ENCODE measurements around the gene PMM1. TPM values are rescaled to one million over a fixed set of nuclear protein-coding genes. Genes with fewer than 3 reads are reported as not detected.

Gene PMM1
- total and polyA plus RNA-seq, 5 experiments from 2014 or later: 29.9 to 32.8 (median 32.3) TPM

DNA sequence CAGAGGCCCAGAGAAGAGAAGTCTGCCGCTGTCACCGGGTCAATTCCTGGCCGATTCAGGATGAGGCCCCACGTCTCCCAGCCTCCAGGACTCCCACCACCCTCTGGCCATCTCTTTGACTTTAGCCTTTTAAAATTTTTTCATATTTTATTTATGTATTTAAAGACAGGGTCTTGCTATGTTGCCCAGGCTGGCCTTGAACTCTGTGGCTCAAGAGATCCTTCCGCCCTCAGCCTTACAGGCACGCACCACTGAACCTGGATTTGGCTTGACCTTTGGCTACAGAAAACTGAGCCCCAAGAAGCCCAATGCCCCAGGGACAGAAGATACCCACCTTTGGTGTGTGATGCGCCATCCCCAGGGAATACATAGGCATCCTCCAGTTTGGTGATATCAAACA, 49.3 kb downstream of the PMM1 start:
- DNase-seq: no peak
- Mint-ChIP-seq H3K9me3 (no peaks in the 10 kb centered on the region), H3K36me3 (peaks cover 0 to 24% (median 0%) of the 10 kb centered on the region in 3 donors), H3K4me3 (peak overlapping the region in 1 of 10 donors; percentile 19), H3K4me1 (peaks cover 23 to 55% (median 50%) of the 10 kb centered on the region in 4 donors), H3K27me3 (no peaks in the 10 kb centered on the region), H3K27ac (peak overlapping the region in 4 of 10 donors; percentile 32 to 67 (median 48))
- POLR2A ChIA-PET: interaction anchor here (0.6 kb wide), 1 partner anchor 135 kb away, joined by 3 read pairs; no protein-coding TSS in a partner anchor
- ATAC-seq: no peak

DNA sequence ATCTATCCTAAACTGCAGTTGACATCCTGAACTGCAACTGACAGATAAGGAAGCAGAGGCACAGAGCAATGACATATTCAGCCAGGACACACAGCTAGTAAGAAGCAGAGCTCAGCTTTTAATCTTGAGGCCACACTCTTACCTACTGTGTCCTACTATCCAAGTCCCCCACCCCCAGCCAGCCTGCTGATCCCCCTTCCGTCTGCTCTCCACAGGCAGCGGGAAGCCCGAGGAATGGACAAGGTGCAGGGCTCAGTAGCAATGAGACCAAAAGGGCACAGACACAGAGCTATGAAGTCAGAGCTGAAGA, 49.7 kb downstream of the PMM1 start:
- ATAC-seq (no peak), DNase-seq (no peak)
- Mint-ChIP-seq H3K27ac (peak overlapping the region in 5 of 10 donors; percentile 37 to 85 (median 61)), H3K9me3 (no peaks in the 10 kb centered on the region), H3K4me1 (peaks cover 22 to 55% (median 48%) of the 10 kb centered on the region in 4 donors), H3K36me3 (peaks cover 0 to 27% (median 0%) of the 10 kb centered on the region in 3 donors), H3K4me3 (no peak overlapping the region), H3K27me3 (no peaks in the 10 kb centered on the region)
- POLR2A ChIA-PET: interaction anchor here (0.6 kb wide), 1 partner anchor 134 kb away, joined by 3 read pairs; no protein-coding TSS in a partner anchor

DNA sequence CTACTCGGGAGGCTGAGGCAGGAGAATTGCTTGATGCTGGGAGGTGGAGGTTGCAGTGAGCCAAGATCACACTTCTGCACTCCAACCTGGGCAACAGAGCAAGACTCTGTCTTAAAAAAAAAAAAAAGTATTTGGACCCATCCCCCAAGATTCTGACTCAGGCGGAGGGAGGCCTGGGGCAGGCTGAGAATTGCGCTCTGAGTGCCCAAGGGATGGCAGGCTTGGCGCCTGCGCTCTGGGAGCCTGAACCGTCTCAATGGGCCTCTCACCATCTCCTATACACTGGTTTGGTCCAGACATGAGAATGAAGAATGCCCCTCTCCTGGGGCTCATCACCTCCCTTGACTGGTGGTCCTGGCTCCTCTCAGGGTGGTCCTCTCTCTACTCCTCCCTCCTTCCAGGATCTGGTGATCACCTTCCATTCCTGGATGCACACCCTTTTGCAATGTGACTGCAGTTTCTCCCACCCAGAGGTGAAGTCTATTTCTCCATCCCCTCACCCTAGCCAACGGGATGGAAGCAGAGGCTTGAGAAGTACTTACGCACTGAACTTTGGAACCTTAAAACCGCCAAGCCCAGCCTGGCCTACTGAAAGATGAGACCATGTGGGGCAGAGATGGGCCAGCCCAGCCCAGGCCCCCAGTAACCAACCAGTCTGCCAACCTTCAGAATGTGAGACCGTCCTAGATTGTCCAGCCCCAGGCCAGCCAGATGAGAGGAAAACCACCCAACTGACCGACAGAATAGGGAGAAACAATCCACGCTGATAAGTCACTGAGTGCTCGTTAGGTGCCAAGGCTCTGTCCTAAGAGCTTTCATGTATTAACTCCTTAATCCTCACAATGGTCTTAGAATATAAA, 50.3 kb downstream of the PMM1 start:
- Mint-ChIP-seq H3K4me3 (no peak overlapping the region), H3K27ac (peak overlapping the region in 5 of 10 donors; percentile 35 to 61 (median 47))
- no peak for DNase-seq

DNA sequence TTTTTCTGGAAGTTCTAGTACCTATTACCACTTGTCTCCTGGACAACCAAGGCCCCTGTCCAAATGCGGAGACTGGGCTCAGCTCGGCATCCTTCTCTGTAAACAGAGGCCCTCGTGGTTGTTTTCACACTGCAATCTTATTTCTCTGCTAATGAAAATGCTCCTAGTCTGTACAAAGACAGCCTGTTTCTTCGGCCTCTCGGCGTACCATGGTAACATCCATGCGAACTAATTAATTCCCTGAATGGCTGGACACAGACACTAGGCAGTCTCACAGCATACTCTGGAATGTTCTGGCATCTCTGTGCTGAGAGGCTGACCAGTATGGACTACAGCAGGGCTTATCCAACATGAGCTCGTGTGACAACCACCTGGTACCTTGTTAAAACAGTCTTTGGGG, 51.1 kb downstream of the PMM1 start:
- Mint-ChIP-seq H3K4me3 (no peak overlapping the region), H3K4me1 (peaks cover 15 to 46% (median 37%) of the 10 kb centered on the region in 4 donors)
- POLR2A ChIA-PET: interaction anchor here (1.1 kb wide), 1 partner anchor 51 kb away, joined by 3 read pairs; the partner anchor contains the start of gene PMM1

More for the DNA sequence above, 50.3 kb downstream of the PMM1 start:
- peaks cover 0 to 33% (median 0%) of the 10 kb centered on the region in 3 donors for H3K36me3 Mint-ChIP-seq
- peaks cover 17 to 50% (median 43%) of the 10 kb centered on the region in 4 donors for H3K4me1 Mint-ChIP-seq
- POLR2A ChIA-PET: no interaction called here
- no peaks in the 10 kb centered on the region for H3K27me3 Mint-ChIP-seq
- ATAC-seq: no peak
- no peaks in the 10 kb centered on the region for H3K9me3 Mint-ChIP-seq

DNA sequence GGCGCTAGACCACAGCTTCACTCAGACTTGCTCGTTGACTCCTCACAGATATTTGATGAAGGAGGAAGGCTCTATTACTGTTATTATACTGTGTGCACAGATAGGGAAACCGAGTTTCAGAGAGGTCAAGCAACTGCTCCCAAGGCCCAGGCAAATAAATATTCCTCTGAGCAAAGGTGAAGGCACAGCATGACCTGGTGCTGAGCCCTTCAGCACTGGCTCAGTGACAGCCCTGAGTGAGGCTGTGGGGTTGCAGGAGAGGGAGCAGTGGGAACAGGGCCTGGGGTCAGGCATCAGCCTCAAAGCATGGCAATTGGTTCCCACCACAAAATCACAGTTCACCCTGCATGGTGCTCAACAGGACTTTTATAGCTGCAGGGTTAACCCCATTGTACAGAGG, 52.4 kb downstream of the PMM1 start:
- Mint-ChIP-seq H3K4me1 (peaks cover 12 to 36% (median 24%) of the 10 kb centered on the region in 4 donors), H3K36me3 (peaks cover 0 to 38% (median 0%) of the 10 kb centered on the region in 3 donors), H3K27ac (peak overlapping the region in 3 of 10 donors; percentile 25 to 63 (median 49)), H3K9me3 (no peaks in the 10 kb centered on the region), H3K4me3 (no peak overlapping the region), H3K27me3 (no peaks in the 10 kb centered on the region)
- DNase-seq (no peak), ATAC-seq (no peak)
- POLR2A ChIA-PET: no interaction called here

More for the DNA sequence above, 51.1 kb downstream of the PMM1 start:
- peak overlapping the region in 1 of 10 donors; percentile 47 for H3K27ac Mint-ChIP-seq
- ATAC-seq (no peak), DNase-seq (no peak)
- no peaks in the 10 kb centered on the region for H3K27me3 Mint-ChIP-seq
- H3K36me3 Mint-ChIP-seq: peaks cover 0 to 36% (median 0%) of the 10 kb centered on the region in 3 donors
- no peaks in the 10 kb centered on the region for H3K9me3 Mint-ChIP-seq

DNA sequence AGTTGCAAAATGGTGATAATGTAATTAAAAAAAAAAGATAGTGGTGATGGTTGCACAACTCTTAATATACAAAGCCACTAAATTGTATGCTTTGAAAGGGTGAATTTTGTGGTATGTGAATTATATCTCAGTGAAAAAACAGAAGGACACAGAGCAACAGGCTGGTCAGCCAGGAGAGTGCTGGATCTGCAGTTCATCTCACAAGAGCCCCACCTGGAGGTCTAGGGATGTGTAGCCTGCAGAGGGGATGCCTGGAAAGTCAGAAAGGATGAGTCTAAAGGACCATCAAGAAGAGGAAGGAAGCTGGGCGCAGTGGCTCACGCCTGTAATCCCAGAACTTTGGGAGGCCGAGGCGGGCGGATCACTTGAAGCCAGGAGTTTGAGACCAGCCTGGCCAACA, 54.4 kb downstream of the PMM1 start:
- no peaks in the 10 kb centered on the region for H3K27me3 Mint-ChIP-seq
- peaks cover 0 to 45% (median 1%) of the 10 kb centered on the region in 3 donors for H3K36me3 Mint-ChIP-seq

DNA sequence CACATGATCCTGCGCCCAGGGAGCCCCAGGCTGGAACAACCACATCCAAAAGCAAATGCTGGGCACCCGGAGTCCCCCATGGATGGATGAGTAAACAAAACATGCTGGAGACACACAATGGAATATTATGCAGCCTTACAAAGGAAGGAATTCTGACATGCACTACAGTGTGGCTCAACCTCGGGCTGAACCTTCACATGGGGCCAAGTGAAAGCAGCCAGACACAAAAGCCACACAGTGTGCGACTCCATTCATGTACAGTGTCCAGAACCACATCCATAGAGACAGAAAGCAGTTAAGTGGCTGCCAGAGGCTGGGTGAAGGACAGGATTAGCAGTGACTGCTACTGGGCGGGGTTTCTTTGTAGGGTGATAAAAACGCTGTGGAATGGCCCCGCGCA, 55.4 kb downstream of the PMM1 start:
- DNase-seq (no peak), ATAC-seq (no peak)
- peak overlapping the region in 4 of 10 donors; percentile 17 to 70 (median 62) for H3K27ac Mint-ChIP-seq
- no peaks in the 10 kb centered on the region for H3K27me3 Mint-ChIP-seq
- peaks cover 0 to 11% (median 6%) of the 10 kb centered on the region in 4 donors for H3K4me1 Mint-ChIP-seq
- no peaks in the 10 kb centered on the region for H3K9me3 Mint-ChIP-seq
- POLR2A ChIA-PET: no interaction called here
- no peak overlapping the region for H3K4me3 Mint-ChIP-seq
- peaks cover 0 to 44% (median 3%) of the 10 kb centered on the region in 3 donors for H3K36me3 Mint-ChIP-seq

More for the DNA sequence above, 54.4 kb downstream of the PMM1 start:
- POLR2A ChIA-PET: interaction anchor here (0.6 kb wide), 1 partner anchor 128 kb away, joined by 4 read pairs; no protein-coding TSS in a partner anchor
- Mint-ChIP-seq H3K9me3 (no peaks in the 10 kb centered on the region), H3K4me1 (peaks cover 2 to 18% (median 9%) of the 10 kb centered on the region in 4 donors), H3K27ac (peak overlapping the region in 1 of 10 donors; percentile 47), H3K4me3 (no peak overlapping the region)
- no peak for ATAC-seq
- no peak for DNase-seq

DNA sequence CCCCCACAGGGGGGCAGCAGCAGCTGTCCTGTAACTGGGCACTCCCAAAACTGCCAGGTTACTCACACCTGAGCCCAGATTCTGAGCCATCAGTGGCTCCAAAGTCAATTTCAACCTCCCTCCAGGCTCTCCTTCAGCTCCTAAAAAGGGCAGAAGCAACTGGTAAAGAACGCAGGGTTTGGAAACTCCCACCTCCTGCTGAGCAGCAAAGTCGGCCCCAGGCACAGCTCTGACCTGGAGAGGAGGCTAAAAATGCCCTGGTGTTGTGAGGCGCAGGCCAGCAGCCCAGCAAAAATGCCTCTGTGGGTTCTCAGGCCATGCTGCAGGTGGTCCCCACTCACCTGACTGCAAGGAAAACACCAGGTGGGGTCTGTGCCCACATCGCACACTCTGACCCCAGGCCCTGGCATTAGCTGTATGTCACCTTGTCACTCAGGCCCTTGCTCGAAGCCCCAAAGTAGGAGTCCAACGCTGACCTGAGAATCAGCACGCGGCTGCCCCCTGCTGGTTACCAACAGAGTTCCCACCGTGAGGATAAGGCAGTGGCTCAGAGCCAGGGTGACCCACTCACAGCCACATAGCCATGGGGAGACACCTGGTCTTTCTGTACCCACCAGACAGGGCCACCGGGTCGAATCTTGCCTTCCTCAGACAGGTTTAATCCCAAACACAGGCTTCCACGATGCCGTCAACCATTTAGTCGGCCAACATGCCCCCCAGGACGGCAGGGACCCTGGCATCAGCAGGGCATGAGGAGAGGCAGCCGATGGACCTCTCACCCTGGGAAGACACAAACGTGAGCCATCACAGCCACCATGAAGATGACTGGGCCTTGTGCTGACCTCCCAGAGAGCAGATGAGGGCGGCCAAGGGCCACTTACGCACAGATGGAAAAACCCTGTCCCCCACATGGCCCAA, 56.5 kb downstream of the PMM1 start:
- H3K27me3 Mint-ChIP-seq: no peaks in the 10 kb centered on the region
- peaks cover 0 to 11% (median 7%) of the 10 kb centered on the region in 4 donors for H3K4me1 Mint-ChIP-seq
- peak; percentile 23 to 82 (median 52) for DNase-seq
- H3K36me3 Mint-ChIP-seq: peaks cover 3 to 47% (median 5%) of the 10 kb centered on the region in 3 donors
- peak overlapping the region in 3 of 10 donors; percentile 52 to 63 (median 57) for H3K27ac Mint-ChIP-seq
- POLR2A ChIA-PET: interaction anchor here (1.0 kb wide), 1 partner anchor 11 kb away, joined by 3 read pairs; the partner anchor contains the start of gene POLR3H
- H3K9me3 Mint-ChIP-seq: no peaks in the 10 kb centered on the region
- no peak overlapping the region for H3K4me3 Mint-ChIP-seq
- peak; percentile 74 to 75 for ATAC-seq

DNA sequence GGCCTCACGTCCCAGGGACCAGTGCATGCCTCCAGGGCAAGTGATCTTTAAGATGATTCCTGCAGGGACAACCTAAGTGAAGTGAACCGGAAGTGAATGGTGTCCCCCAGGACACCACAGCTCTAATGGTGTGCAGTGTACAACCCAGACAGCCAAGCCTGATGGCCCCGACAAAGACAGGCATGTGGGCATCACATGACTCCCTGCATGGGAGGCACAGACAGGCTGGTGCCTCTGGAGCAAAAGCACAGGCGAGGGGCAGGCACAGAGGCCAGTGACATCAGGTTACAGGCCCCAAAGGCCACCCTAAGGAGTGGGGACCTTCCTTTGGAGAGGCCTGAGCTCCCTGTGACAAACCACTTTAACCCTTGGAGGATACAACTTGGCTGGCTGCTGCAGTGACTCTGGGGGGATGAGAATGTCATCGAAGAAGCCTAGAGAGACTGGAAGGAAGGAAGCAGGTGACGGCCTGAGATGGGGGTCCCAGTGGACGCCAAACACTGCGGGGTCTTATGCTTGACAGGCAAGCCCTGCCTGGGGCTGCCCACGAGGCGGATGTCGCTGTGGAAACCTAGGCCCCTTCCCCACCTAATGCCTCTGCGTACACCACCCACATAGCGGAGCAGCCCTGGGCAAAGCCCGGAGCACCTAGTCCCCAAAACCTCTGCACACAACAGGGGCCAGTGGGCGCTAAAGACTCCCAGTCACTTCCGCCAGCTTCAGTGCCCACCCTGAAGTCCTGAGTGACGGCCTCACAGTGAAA, 57.7 kb downstream of the PMM1 start:
- no peak for DNase-seq
- POLR2A ChIA-PET: interaction anchor here (1.0 to 1.1 kb wide), 2 partner anchors 9 to 12 kb away, joined by 3 read pairs; partner anchors contain the start of gene POLR3H
- Mint-ChIP-seq H3K36me3 (peaks cover 3 to 50% (median 5%) of the 10 kb centered on the region in 3 donors), H3K4me1 (peaks cover 0 to 9% (median 6%) of the 10 kb centered on the region in 4 donors), H3K9me3 (no peaks in the 10 kb centered on the region), H3K4me3 (no peak overlapping the region), H3K27me3 (no peaks in the 10 kb centered on the region), H3K27ac (peak overlapping the region in 7 of 10 donors; percentile 27 to 56 (median 47))
- ATAC-seq: no peak

DNA sequence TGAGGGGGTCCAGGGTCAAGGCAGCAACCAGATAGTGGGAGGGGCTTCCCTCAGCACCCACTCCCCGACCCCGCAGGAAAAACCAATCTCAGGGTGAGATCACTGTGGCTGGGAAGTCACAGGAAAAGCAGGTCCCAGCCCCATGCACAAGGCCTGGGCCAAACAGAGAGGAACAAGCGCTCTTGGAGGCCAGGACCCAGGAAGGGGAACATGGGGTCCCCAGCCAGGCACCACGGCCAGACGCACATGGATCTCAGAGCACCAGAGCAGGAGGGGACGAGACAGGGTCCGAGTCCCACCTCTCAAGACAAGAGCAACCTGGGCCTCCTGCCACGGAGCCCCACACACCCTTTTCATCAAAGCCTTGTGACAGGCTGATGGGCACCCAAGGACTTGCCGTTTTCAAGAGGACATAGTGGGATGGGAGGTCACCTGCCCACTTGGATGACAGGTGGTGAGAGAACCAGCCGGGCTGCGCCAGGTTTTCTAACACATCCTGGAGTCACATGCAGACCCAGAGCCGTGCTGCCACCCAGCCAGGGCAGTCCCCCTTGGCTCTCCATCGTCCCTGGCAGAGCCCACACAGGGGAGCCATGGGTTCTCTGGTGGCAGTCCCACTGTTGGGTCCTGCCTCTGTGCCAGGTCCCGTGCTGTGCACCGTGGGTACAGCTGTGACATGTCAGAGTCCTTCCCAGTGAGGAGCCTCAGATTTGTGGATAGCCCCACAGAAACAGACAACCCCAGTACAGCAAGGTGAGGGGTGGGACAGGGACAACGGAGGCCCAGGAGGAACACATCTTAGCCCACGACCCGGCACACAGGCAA, 58.5 kb downstream of the PMM1 start:
- H3K36me3 Mint-ChIP-seq: peaks cover 3 to 53% (median 5%) of the 10 kb centered on the region in 3 donors
- no peaks in the 10 kb centered on the region for H3K27me3 Mint-ChIP-seq
- H3K9me3 Mint-ChIP-seq: no peaks in the 10 kb centered on the region
- ATAC-seq (no peak), DNase-seq (no peak)
- POLR2A ChIA-PET: interaction anchor here (1.1 kb wide), 1 partner anchor 10 kb away, joined by 3 read pairs; no protein-coding TSS in a partner anchor
- H3K4me1 Mint-ChIP-seq: peaks cover 6 to 13% (median 9%) of the 10 kb centered on the region in 4 donors
- H3K4me3 Mint-ChIP-seq: no peak overlapping the region
- peak overlapping the region in 7 of 10 donors; percentile 32 to 77 (median 56) for H3K27ac Mint-ChIP-seq

Data from naive thymus-derived CD8-positive, alpha-beta T cell (primary cell).